Sigmoid colon (tissue), 4 donors: Measurements from ENCODE around the gene IMMP2L.

ENCODE experiments used
- EP300 ChIP-seq, 4 donors: sonication (generic); formaldehyde crosslinking; IDR thresholded peaks; one replicate each; pipeline ENCODE4 v1.6.1; 2017; ENCODE audit warnings: antibody characterized with exemption in 4 of 4
- POLR2A ChIP-seq, 2 donors: fragments of 450-650 bp; IDR thresholded peaks; one replicate each; pipeline ENCODE4 v1.6.1; 2016; ENCODE audit warnings: antibody characterized with exemption in 2 of 2, mild to moderate bottlenecking in 2 of 2, moderate library complexity in 2 of 2

- TF ChIP-seq POLR2A (IDR thresholded peaks at IDR 0.05) (no peak), EP300 (IDR thresholded peaks at IDR 0.05) (no peak)
Observed at GRCh38 chr7:111588065-111588433, 25.8 kb upstream of the IMMP2L start.
